Measurements from ENCODE around the gene GAPVD1.
"Not testable (repeated sequence)": the region's sequence is repeated elsewhere in the genome, so short reads cannot be mapped to it uniquely, and the experiment has no call there.

GAPVD1 gene

GRCh38 chr9:125316359-125316758, 54.7 kb downstream of the GAPVD1 start:
- not testable (repeated sequence) for DNase-seq (ENCODE audit: low spot score)

GRCh38 chr9:125317704-125318103, 56.1 kb downstream of the GAPVD1 start:
- DNase-seq (ENCODE audit: low spot score): no peak

- no peak for DNase-seq (ENCODE audit: low spot score)
Observed at GRCh38 chr9:125321496-125321895, 59.9 kb downstream of the GAPVD1 start.

GRCh38 chr9:125323615-125324014, 62.0 kb downstream of the GAPVD1 start:
- no peak for DNase-seq (ENCODE audit: low spot score)

- DNase-seq (ENCODE audit: low spot score): no peak
Observed at GRCh38 chr9:125325826-125326225, 64.2 kb downstream of the GAPVD1 start.

- no peak for DNase-seq (ENCODE audit: low spot score)
Observed at GRCh38 chr9:125329978-125330377, 68.4 kb downstream of the GAPVD1 start.

- DNase-seq (ENCODE audit: low spot score): no peak
Observed at GRCh38 chr9:125330587-125330986, 69.0 kb downstream of the GAPVD1 start.

GRCh38 chr9:125332527-125332926, 70.9 kb downstream of the GAPVD1 start:
- DNase-seq (ENCODE audit: low spot score): no peak

GRCh38 chr9:125337236-125337635, 75.6 kb downstream of the GAPVD1 start:
- DNase-seq (ENCODE audit: low spot score): no peak

- no peak for DNase-seq (ENCODE audit: low spot score)
Observed at GRCh38 chr9:125338929-125339328, 77.3 kb downstream of the GAPVD1 start.

- DNase-seq (ENCODE audit: low spot score): no peak
Observed at GRCh38 chr9:125341566-125341965, 79.9 kb downstream of the GAPVD1 start.

- peak; percentile 71 for DNase-seq (ENCODE audit: low spot score)
Observed at GRCh38 chr9:125343518-125344275, 82.1 kb downstream of the GAPVD1 start.

GRCh38 chr9:125346080-125346732, 84.6 kb downstream of the GAPVD1 start:
- DNase-seq (ENCODE audit: low spot score): no peak

GRCh38 chr9:125355601-125356000, 94.0 kb downstream of the GAPVD1 start:
- DNase-seq (ENCODE audit: low spot score): no peak

GRCh38 chr9:125356032-125356431, 94.4 kb downstream of the GAPVD1 start:
- DNase-seq (ENCODE audit: low spot score): no peak

GRCh38 chr9:125359011-125359410, 97.4 kb downstream of the GAPVD1 start:
- no peak for DNase-seq (ENCODE audit: low spot score)

GRCh38 chr9:125360601-125361000, 99.0 kb downstream of the GAPVD1 start:
- DNase-seq (ENCODE audit: low spot score): no peak

- peak; percentile 40 for DNase-seq (ENCODE audit: low spot score)
Observed at GRCh38 chr9:125361837-125362531, 100.4 kb downstream of the GAPVD1 start.

GRCh38 chr9:125366676-125367075, 105.0 kb downstream of the GAPVD1 start:
- no peak for DNase-seq (ENCODE audit: low spot score)

GRCh38 chr9:125370786-125371185, 109.2 kb downstream of the GAPVD1 start:
- no peak for DNase-seq (ENCODE audit: low spot score)

GRCh38 chr9:125372441-125373226, 111.0 kb downstream of the GAPVD1 start:
- no peak for DNase-seq (ENCODE audit: low spot score)
